WERI-Rb-1 (cell line): ENCODE results near the gene MITD1.
A peak's percentile ranks its signal among the peaks of the same experiment; 100 is the strongest.

Experiments used
- DNase-seq: peaks from one replicate; pipeline ENCODE4 v3.0.0-alpha.2; 2020
- H3K27ac ChIP-seq: fragments of 250-450 bp; sonication (Bioruptor Pico); 2 replicates; pipeline ENCODE4 v1.5.1; 2020; ENCODE audit warnings: mild to moderate bottlenecking, moderate library complexity
- H3K27me3 ChIP-seq: fragments of 250-450 bp; sonication (Bioruptor Pico); 2 replicates; pipeline ENCODE4 v1.5.1; 2021; ENCODE audit warnings: mild to moderate bottlenecking, low read depth, moderate library complexity; ENCODE audit not compliant: insufficient read depth, severe bottlenecking
- H3K36me3 ChIP-seq: fragments of 250-450 bp; sonication (Bioruptor Pico); 2 replicates; pipeline ENCODE4 v1.5.1; 2020; ENCODE audit warnings: mild to moderate bottlenecking, moderate library complexity
- H3K4me3 ChIP-seq: 2 replicates; pipeline ENCODE4 v1.5.1; 2011; ENCODE audit warnings: low read depth, mild to moderate bottlenecking, control low read depth, low read length
- H3K9me3 ChIP-seq: fragments of 250-450 bp; sonication (Bioruptor Pico); 2 replicates; pipeline ENCODE4 v1.5.1; 2021; ENCODE audit warnings: mild to moderate bottlenecking, moderate library complexity; ENCODE audit not compliant: severe bottlenecking
- CTCF ChIP-seq: IDR thresholded peaks from 2 replicates; pipeline ENCODE4 v1.5.1; 2011; ENCODE audit warnings: low read depth, mild to moderate bottlenecking, control low read depth, inconsistent platforms, low read length

Gene MITD1

DNA sequence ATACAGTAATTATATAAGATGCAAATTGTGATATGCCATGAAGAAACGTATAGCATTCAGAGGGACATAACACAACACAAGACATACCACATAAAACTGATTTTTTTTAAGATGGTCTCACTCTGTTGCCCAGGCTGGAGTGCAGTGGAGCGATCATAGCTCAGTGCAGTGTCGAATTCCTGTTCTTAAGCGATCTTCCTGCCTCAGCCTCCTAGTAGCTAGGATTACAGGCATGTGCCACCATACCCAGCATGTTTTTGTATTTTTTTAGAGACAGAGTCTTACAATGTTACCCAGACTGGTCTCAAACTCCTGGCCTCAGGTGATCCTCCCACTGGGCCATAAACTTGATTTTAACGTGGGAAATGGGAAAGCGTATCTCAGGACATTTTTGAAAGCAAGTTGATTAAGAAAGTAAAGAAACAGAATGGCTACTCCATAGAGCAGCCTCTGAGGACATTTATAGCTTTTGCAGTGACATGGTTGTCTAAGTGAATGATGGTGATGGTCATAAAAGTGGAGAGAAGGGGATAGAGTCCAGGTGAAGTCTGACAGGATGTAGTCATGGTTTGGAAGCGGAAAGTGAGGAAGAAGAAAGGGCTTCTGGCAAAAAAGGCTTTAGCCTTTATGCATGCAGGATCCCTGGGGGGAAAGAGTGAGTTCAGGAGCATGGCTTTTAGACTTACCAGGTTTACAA lies 28.5 kb downstream of the MITD1 start:
- Histone ChIP-seq H3K4me3 (no peak overlapping the region), H3K9me3 (no peaks in the 10 kb centered on the region), H3K36me3 (no peaks in the 10 kb centered on the region; the same call in none of the 2 replicates), H3K27ac (no peak overlapping the region), H3K27me3 (no peaks in the 10 kb centered on the region)
- TF ChIP-seq CTCF: no peak
- no peak for DNase-seq

DNA sequence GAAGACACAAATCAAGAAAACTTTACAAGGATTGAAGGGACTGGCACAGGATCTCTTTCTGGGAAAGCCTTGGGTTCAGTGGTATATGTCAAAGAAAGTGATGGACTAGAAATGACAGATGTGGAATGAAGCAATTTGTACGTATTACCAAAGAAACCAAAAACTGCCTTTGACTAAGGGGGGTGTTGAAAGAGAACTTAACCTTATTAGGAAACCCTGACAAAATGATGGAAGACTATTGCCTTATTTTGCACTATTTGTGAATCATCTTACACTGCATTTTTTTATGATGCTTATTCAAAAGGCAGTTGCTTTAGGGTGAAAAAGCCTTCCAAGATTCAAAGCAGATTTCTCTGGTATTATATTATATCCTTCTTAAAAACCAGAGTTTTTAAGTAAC lies 30.2 kb downstream of the MITD1 start:
- DNase-seq: no peak
- Histone ChIP-seq H3K4me3 (no peak overlapping the region), H3K9me3 (no peaks in the 10 kb centered on the region), H3K27me3 (no peaks in the 10 kb centered on the region), H3K36me3 (no peaks in the 10 kb centered on the region; the same call in none of the 2 replicates), H3K27ac (no peak overlapping the region)
- no peak for TF ChIP-seq CTCF

DNA sequence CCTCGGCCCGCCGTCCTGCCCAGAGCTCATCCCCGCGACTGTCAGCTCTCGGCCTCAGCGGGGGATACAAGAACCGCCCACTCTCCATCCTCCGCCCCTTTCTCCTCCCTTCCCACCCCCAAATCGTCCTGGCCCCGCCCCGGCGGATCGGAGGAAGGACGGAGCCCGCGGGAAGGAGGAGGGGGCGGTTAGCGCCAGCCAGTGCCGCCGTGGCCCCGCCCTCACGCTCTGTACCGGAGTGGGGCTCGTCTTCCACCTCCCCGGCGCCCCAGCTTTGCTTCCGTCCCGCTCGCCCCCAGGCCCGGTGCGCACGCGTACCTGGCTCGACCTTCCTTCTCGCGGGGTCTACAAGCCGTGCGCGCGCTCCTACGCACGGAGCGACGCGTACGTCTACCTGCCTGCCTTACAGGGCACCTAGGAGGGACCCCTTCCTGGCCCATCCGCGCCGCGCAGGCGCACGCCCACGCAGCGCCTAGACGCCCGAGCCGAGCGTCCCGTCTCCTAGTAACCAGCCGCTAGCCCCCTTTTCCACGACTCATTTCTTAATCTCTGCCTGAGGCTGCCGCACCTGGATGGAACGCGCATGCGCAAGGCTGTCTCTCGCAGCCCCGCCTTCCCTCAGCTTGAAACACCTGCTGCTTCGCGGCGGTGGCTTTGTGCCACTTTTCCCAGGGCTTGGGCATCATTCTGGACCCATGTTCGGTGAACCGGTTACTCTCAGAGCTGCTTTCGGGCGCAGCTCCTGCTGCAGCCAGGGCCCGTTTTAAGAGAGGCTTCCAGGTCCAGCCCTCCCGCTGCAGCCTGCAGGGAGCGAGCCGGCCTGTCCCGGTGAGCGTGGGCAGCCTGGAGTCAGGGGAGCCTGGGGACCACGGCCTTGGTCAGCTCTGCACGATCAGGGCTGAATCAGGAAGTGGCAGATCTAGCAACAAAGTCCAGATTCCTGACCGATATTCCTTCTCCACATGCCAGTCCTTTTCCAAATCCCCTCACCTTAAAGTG lies 39.4 kb downstream of the MITD1 start, which contains the start of gene C2orf15:
Gene C2orf15 (plus strand): TSS at position 598 of the 999 bp plus-strand sequence. CDS start 8,852 bp downstream, outside the sequence.
- Histone ChIP-seq H3K36me3 (no peaks in the 10 kb centered on the region), H3K4me3 (peak within 1 kb of the TSS; percentile 44), H3K9me3 (no peaks in the 10 kb centered on the region), H3K27me3 (no peaks in the 10 kb centered on the region), H3K27ac (peak within 1 kb of the TSS; percentile 63)
- no peak for TF ChIP-seq CTCF
- DNase-seq: peak; percentile 97

DNA sequence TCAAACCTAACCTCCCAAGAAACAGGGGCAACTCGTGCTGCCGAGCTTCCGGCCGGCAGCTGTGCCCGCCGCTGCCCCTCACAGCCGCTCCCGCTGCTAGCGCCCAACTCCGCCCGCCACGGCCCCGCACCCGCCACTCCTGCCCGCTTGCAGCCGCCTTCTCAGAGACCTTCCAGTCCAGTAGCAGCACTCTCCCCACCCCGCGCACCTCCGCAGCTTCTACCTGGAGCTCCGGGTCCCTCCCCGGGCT lies 40.1 kb downstream of the MITD1 start:
- Histone ChIP-seq H3K9me3 (no peaks in the 10 kb centered on the region), H3K4me3 (peak overlapping the region; percentile 44), H3K36me3 (no peaks in the 10 kb centered on the region), H3K27ac (peak overlapping the region; percentile 63), H3K27me3 (no peaks in the 10 kb centered on the region)
- TF ChIP-seq CTCF: no peak
- no peak for DNase-seq

DNA sequence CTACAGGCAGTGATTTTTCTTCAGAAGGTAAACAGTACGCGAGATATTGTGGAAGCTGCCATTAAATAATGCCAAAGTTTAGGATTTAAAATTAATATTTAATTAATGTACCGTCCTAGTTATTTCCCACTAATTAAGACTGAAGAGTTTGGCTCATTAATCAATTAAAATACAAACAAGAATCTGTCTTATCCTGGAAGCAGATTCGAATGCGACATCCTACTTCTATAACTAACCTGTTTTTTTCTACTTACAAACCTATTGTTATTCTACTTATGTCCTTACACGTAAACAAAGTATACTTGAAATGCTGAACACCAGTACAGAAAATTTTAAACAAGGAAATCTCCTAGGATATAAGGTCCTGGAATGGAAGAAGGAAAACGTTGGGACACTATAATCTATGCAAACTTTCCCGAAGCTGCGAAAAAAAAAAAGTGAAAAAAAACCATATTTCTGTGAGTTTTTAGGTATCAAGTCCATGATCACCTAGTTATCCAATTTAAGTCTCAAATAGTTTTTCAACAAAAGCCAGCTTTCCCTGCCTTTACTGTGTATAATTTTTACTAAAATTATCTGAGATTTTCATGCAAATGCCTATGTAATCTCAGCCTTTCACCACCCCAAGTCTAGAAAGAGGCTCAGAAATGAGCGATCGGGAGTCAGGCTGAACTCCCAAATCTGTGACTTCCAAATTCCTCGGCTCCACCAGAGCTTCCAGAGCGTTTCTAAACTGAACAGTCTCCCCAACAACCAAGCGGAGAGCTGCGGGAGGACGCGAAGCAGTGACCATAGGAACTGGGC lies 40.6 kb downstream of the MITD1 start:
- TF ChIP-seq CTCF: no peak
- no peak for DNase-seq
- H3K9me3 ChIP-seq: no peaks in the 10 kb centered on the region
- no peaks in the 10 kb centered on the region for H3K27me3 ChIP-seq
- peak overlapping the region; percentile 44 for H3K4me3 ChIP-seq
- H3K27ac ChIP-seq: peak overlapping the region; percentile 63
- H3K36me3 ChIP-seq: no peaks in the 10 kb centered on the region
